Left lung (tissue), 10 donors: Measurements from ENCODE around the gene OVCH1. TPM values are rescaled to one million over a fixed set of nuclear protein-coding genes. Genes with fewer than 3 reads are reported as not detected.

Source experiments
- ATAC-seq: fragments of 200-7000 bp; cut with Tn5 transposase; one replicate; pipeline ENCODE4 v1.9.1; 2020; ENCODE audit warnings: moderate library complexity
- DNase-seq, 4 donors: peaks; one replicate each; pipeline ENCODE4 v3.0.0-alpha.2; 2013 to 2020
- H3K27ac ChIP-seq, 2 donors: fragments of 200-600 bp; sonication (generic) in 1 of 2; one replicate each; pipeline versions ENCODE4 v1.5.0 to v1.8.0; 2020 to 2021
- H3K27me3 ChIP-seq, 2 donors: fragments of 200-600 bp; sonication (generic) in 1 of 2; one replicate each; pipeline versions ENCODE4 v1.5.0 to v1.8.0; 2020 to 2021
- H3K36me3 ChIP-seq, 2 donors: fragments of 200-600 bp; sonication (generic) in 1 of 2; one replicate each; pipeline versions ENCODE4 v1.5.0 to v1.8.0; 2020 to 2021
- H3K4me1 ChIP-seq, 2 donors: fragments of 200-600 bp; one replicate each; pipeline ENCODE4 v1.8.0; 2021
- H3K4me3 ChIP-seq, 2 donors: fragments of 200-600 bp; sonication (generic) in 1 of 2; one replicate each; pipeline versions ENCODE4 v1.5.0 to v1.8.0; 2020 to 2021; ENCODE audit warnings: mild to moderate bottlenecking in 1 of 2
- H3K9me3 ChIP-seq, 2 donors: fragments of 200-600 bp; sonication (generic) in 1 of 2; one replicate each; pipeline versions ENCODE4 v1.5.0 to v1.8.0; 2020 to 2021
- intact Hi-C, 2 donors: fragments of 100-400 bp; cut with DNase I; formaldehyde crosslinking; loops; one replicate each; pipeline versions ENCODE4 v1.11.2 to v1.14.2; 2022
- polyA plus RNA-seq, 6 donors: library from polyadenylated mRNA; unstranded; fragments of 120-200 nt; gene quantifications; one replicate each; pipeline ENCODE4 v1.2.1, GENCODE V29; 2013; ENCODE audit not compliant: insufficient read length in 6 of 6
- total RNA-seq, 2 donors: library from RNA; stranded (reverse); fragmentation: NEBNext Ultra II Directional; extraction: Animal tissue kit (Norgen Biotek cat#: 25700); gene quantifications; one replicate each; pipeline ENCODE4 v1.2.1, GENCODE V29; 2021
- TF ChIP-seq, protein P1 (sequence below), 2 donors: fragments of 200-600 bp; sonication (generic) in 1 of 2; IDR thresholded peaks; one replicate each; pipeline versions ENCODE4 v1.5.0 to v1.8.0; 2021; ENCODE audit warnings: antibody characterized with exemption in 2 of 2
- donor health status: DM: no; HTN: yes; CAD: no.
- donor health status: DM: no; HTN: no; CAD: no.

OVCH1 gene
- total and polyA plus RNA-seq, 8 donors, result 0.04 to 0.89 (median 0.20) TPM; not detected in 5

- Histone ChIP-seq H3K27ac (peak overlapping the region in 1 of 2 donors; percentile 53), H3K4me1 (peaks cover 0 to 23% of the 10 kb centered on the region in 2 donors), H3K4me3 (no peak overlapping the region), H3K27me3 (no peaks in the 10 kb centered on the region), H3K9me3 (no peaks in the 10 kb centered on the region), H3K36me3 (no peaks in the 10 kb centered on the region)
- TF ChIP-seq, protein P1, sequence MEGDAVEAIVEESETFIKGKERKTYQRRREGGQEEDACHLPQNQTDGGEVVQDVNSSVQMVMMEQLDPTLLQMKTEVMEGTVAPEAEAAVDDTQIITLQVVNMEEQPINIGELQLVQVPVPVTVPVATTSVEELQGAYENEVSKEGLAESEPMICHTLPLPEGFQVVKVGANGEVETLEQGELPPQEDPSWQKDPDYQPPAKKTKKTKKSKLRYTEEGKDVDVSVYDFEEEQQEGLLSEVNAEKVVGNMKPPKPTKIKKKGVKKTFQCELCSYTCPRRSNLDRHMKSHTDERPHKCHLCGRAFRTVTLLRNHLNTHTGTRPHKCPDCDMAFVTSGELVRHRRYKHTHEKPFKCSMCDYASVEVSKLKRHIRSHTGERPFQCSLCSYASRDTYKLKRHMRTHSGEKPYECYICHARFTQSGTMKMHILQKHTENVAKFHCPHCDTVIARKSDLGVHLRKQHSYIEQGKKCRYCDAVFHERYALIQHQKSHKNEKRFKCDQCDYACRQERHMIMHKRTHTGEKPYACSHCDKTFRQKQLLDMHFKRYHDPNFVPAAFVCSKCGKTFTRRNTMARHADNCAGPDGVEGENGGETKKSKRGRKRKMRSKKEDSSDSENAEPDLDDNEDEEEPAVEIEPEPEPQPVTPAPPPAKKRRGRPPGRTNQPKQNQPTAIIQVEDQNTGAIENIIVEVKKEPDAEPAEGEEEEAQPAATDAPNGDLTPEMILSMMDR (IDR thresholded peaks at IDR 0.05), result no peak
- no peak for ATAC-seq
- intact Hi-C loops, result no loop called here
- DNase-seq, result no peak
These were observed 71.0 kb downstream of the OVCH1 start for GRCh38 chr12:29426498-29426897.

- no peak overlapping the region for H3K4me3 ChIP-seq
- DNase-seq, result no peak
- no peak for ATAC-seq
- intact Hi-C loops, result no loop called here
- H3K9me3 ChIP-seq, result no peaks in the 10 kb centered on the region
- peak overlapping the region in 1 of 2 donors; percentile 48 for H3K27ac ChIP-seq
- TF ChIP-seq, protein P1 (IDR thresholded peaks at IDR 0.05), result no peak
- H3K27me3 ChIP-seq, result no peaks in the 10 kb centered on the region
- H3K36me3 ChIP-seq, result no peaks in the 10 kb centered on the region
- H3K4me1 ChIP-seq, result peaks cover 0 to 23% of the 10 kb centered on the region in 2 donors
These were observed 71.8 kb downstream of the OVCH1 start for GRCh38 chr12:29425722-29426121.

DNA sequence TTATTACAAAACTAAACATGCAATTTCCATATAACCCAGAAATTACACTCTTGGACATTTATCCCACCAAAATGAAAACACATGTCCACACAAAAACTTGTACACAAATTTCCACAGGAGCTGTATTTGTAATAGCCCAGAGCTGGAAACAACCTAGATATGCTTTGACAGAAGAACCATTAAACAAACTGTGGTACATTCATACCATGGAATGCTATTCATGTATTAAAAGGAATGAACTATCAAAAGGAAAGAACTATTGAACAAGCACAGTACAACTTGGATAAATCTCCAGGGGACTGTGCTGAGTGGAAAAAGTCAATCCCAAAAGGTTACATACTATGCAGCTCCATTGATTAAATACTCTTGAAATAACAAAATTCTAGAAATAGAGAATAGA is 80.7 kb downstream of the OVCH1 start:
- H3K9me3 ChIP-seq, result no peaks in the 10 kb centered on the region
- no peaks in the 10 kb centered on the region for H3K27me3 ChIP-seq
- no peak for ATAC-seq
- TF ChIP-seq, protein P1 (IDR thresholded peaks at IDR 0.05), result no peak
- H3K27ac ChIP-seq, result no peak overlapping the region
- intact Hi-C loops, result no loop called here
- no peaks in the 10 kb centered on the region for H3K36me3 ChIP-seq
- no peak for DNase-seq
- H3K4me1 ChIP-seq, result no peaks in the 10 kb centered on the region
- no peak overlapping the region for H3K4me3 ChIP-seq

DNA sequence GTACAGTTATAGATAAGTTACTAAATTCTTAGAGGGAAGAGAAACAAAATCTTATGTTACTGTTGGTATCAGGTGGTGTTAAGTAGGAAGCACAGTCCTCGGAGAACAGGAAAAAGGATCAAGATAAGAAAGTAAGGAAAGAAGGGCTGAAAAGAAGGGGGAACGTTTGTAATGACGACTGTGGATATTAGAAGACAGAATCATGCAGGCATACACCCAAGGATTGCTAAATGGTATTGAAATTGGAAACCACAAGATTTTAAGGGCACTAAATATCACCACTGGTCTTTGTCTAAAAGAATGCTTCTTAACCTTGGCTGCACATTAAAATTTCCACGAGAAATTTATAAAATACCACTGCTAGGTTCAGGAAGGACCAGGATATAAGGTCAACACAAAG is 82.4 kb downstream of the OVCH1 start:
- TF ChIP-seq, protein P1 (IDR thresholded peaks at IDR 0.05), result no peak
- ATAC-seq, result no peak
- H3K4me3 ChIP-seq, result no peak overlapping the region

GRCh38 chr12:29414368-29414767 is 83.1 kb downstream of the OVCH1 start:
- TF ChIP-seq, protein P1 (IDR thresholded peaks at IDR 0.05), result no peak
- intact Hi-C loops, result no loop called here
- no peaks in the 10 kb centered on the region for H3K4me1 ChIP-seq
- no peak overlapping the region for H3K27ac ChIP-seq
- ATAC-seq (no peak), DNase-seq (no peak)
- H3K9me3 ChIP-seq, result no peaks in the 10 kb centered on the region
- H3K4me3 ChIP-seq, result no peak overlapping the region
- H3K27me3 ChIP-seq, result no peaks in the 10 kb centered on the region
- no peaks in the 10 kb centered on the region for H3K36me3 ChIP-seq

More for the DNA sequence above, 82.4 kb downstream of the OVCH1 start:
- no peaks in the 10 kb centered on the region for H3K4me1 ChIP-seq
- no peaks in the 10 kb centered on the region for H3K36me3 ChIP-seq
- no peaks in the 10 kb centered on the region for H3K27me3 ChIP-seq
- DNase-seq, result no peak
- H3K9me3 ChIP-seq, result no peaks in the 10 kb centered on the region
- intact Hi-C loops, result no loop called here
- no peak overlapping the region for H3K27ac ChIP-seq
